ENCODE data around the gene ABCC4. TPM values are rescaled to one million over a fixed set of nuclear protein-coding genes. Genes with fewer than 3 reads are reported as not detected.
A peak's percentile ranks its signal among the peaks of the same experiment; 100 is the strongest.

The ABCC4 gene
- total RNA-seq, 4 donors from 2014 or later, result 2.5 to 12.6 (median 6.0) TPM

DNA sequence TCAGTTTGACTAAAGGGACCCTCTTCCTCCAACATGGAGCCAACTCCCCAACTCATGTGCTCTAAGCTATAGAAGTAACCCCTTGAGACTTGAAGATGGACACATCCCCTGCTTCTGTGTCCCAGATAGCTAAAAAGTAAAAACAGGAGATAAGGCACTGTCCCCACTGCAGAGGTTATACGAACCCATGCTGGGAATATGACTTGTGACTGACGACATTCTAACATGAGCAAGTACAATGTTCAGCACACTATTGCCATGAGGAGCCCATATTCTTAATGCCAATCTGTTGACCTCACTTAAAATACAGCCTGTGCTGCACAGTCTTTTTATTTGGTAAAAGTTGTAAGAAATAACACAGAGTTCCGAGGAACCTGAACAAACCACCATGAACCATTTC is 71.4 kb downstream of the ABCC4 start:
- Histone ChIP-seq H3K27me3 (no peaks in the 10 kb centered on the region), H3K9me3 (no peaks in the 10 kb centered on the region), H3K4me3 (no peak overlapping the region), H3K4me1 (peaks cover 0 to 28% (median 7%) of the 10 kb centered on the region in 3 donors), H3K36me3 (no peaks in the 10 kb centered on the region), H3K27ac (no peak overlapping the region)
- WGBS, 2 donors, result 78 to 81% methylated on average over 3 of the region's 3 CpGs
- intact Hi-C loops (cut with DNase I), result no loop called here
- no peak for TF ChIP-seq POLR2A (IDR thresholded peaks at IDR 0.05)
- TF ChIP-seq, protein P1, sequence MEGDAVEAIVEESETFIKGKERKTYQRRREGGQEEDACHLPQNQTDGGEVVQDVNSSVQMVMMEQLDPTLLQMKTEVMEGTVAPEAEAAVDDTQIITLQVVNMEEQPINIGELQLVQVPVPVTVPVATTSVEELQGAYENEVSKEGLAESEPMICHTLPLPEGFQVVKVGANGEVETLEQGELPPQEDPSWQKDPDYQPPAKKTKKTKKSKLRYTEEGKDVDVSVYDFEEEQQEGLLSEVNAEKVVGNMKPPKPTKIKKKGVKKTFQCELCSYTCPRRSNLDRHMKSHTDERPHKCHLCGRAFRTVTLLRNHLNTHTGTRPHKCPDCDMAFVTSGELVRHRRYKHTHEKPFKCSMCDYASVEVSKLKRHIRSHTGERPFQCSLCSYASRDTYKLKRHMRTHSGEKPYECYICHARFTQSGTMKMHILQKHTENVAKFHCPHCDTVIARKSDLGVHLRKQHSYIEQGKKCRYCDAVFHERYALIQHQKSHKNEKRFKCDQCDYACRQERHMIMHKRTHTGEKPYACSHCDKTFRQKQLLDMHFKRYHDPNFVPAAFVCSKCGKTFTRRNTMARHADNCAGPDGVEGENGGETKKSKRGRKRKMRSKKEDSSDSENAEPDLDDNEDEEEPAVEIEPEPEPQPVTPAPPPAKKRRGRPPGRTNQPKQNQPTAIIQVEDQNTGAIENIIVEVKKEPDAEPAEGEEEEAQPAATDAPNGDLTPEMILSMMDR (IDR thresholded peaks at IDR 0.05), result no peak
- DNase-seq, result no peak

DNA sequence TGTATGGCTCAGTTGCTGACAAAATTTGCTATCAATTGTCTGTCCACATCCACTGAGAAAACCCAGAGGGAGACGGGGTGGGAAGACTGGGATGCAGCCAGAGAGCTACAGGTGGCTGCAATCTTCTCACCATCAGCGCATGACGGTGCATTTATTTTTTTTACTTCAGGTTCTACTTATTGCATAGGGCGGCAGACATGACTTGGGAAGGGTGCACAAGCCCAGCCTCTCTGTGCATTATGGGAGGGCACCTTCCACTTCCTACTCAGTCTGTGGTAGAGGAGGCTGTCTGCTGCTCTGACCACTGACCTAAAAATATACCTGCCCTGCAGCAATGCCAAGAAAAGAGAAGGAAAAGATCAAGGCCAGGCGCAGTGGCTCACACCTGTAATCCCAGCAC is 73.1 kb downstream of the ABCC4 start:
- intact Hi-C loops (cut with DNase I), result no loop called here
- Histone ChIP-seq H3K4me1 (peaks cover 0 to 28% (median 7%) of the 10 kb centered on the region in 3 donors), H3K9me3 (no peaks in the 10 kb centered on the region), H3K27ac (no peak overlapping the region), H3K36me3 (no peaks in the 10 kb centered on the region), H3K4me3 (no peak overlapping the region), H3K27me3 (no peaks in the 10 kb centered on the region)
- no peak for DNase-seq
- WGBS, 2 donors, result 69 to 86% methylated on average over 4 to 5 of the region's 5 CpGs
- no peak for TF ChIP-seq POLR2A (IDR thresholded peaks at IDR 0.05)
- TF ChIP-seq, protein P1 (IDR thresholded peaks at IDR 0.05), result no peak

DNA sequence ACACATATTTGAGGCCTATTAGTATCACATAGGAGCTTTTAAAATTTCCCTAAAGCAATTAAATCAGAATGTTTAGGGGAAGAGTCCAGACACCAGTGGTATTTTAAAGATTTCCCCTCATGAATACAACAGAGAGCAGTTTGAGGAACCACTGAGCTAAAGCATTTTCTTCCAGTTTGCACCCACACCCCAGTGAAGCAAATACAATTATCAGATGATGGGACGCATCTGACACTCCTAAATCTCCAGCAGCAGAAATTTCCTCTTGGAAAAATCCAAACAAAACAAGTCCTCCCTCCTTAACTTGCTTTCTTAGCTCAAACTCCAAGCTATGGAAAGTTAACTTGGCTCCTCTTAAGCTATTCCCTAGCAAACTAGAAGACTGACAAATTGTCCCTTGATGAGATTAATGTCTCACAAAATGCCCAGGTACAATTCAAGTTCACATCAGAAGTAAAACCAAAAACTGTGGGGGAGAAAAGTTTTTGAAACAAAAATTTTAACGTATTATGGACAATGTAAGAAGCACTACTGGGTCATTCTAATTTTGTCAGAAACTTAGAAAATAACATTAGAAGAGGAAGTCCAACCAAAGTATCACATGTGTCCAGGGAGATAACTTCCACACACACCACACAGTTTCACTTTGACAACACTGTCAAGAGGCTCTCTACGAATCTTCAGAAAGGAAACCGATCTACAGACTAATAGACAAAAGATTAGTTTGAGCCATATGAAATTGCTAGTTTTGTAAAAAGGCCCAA is 74.1 kb downstream of the ABCC4 start:
- Histone ChIP-seq H3K36me3 (no peaks in the 10 kb centered on the region), H3K27me3 (no peaks in the 10 kb centered on the region), H3K27ac (peak overlapping the region in 3 of 4 donors; percentile 24 to 52 (median 48)), H3K9me3 (no peaks in the 10 kb centered on the region), H3K4me1 (peaks cover 0 to 28% (median 7%) of the 10 kb centered on the region in 3 donors), H3K4me3 (no peak overlapping the region)
- TF ChIP-seq, protein P1 (IDR thresholded peaks at IDR 0.05), result no peak
- no peak for TF ChIP-seq POLR2A (IDR thresholded peaks at IDR 0.05)
- no peak for DNase-seq
- intact Hi-C loops (cut with DNase I), result no loop called here
- 38 to 59% methylated on average over 4 of the region's 4 CpGs for WGBS, 2 donors

DNA sequence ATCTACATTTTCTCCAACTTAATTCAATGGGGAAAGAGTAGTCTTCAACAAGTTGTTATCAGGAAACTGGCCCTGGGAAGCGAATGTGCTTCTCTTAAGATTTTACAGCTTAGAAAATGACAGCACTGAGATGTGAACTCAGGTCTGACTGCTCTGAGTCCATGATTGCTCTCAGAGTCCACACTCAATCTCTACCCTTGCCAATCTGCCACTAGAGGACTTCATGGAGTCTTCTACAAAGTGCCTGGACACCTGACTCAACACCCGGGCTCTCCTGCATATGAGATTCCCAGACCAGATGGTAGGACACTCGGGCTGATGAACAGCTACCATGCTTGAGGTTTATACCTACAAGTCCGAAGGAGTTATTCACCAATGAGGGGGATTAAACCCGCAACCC is 74.8 kb downstream of the ABCC4 start:
- Histone ChIP-seq H3K4me3 (no peak overlapping the region), H3K9me3 (no peaks in the 10 kb centered on the region), H3K4me1 (peaks cover 0 to 26% (median 7%) of the 10 kb centered on the region in 3 donors), H3K36me3 (no peaks in the 10 kb centered on the region), H3K27me3 (no peaks in the 10 kb centered on the region), H3K27ac (peak overlapping the region in 3 of 4 donors; percentile 8 to 52 (median 48))
- 91 to 95% methylated on average over 4 to 5 of the region's 5 CpGs for whole genome bisulfite sequencing, 2 donors
- no peak for DNase-seq
- TF ChIP-seq, protein P1 (IDR thresholded peaks at IDR 0.05), result no peak
- TF ChIP-seq POLR2A (IDR thresholded peaks at IDR 0.05), result no peak
- intact Hi-C loops (cut with DNase I), result no loop called here

DNA sequence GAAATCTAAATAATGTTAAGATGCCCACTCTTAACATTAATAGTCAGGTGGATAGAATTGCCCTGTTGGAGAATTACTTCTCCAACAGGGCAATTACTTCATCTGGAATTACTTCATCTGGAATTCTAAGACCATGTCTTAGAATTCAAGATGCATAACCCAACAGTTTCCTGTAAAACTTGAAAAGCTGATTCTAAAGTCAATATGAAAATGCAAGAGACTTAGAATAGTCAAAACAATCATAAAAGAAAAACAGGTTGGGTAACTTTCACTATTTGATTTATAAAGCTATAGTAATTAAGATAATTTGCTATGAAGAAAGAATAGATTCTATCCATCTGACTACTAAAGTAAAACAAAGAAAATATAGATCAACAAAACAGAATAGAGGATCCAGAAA is 75.2 kb downstream of the ABCC4 start:
- no peaks in the 10 kb centered on the region for H3K36me3 ChIP-seq
- H3K27ac ChIP-seq, result peak overlapping the region in 2 of 4 donors; percentile 8 to 48
- no peaks in the 10 kb centered on the region for H3K27me3 ChIP-seq
- intact Hi-C loops (cut with DNase I), result no loop called here
- no peak overlapping the region for H3K4me3 ChIP-seq
- H3K9me3 ChIP-seq, result no peaks in the 10 kb centered on the region
- H3K4me1 ChIP-seq, result peaks cover 0 to 22% (median 7%) of the 10 kb centered on the region in 3 donors
- TF ChIP-seq, protein P1 (IDR thresholded peaks at IDR 0.05), result no peak
- TF ChIP-seq POLR2A (IDR thresholded peaks at IDR 0.05), result no peak
- DNase-seq, result no peak
